ENCODE results near the gene CCDC88C. TPM values are rescaled to one million over a fixed set of nuclear protein-coding genes. Genes with fewer than 3 reads are reported as not detected.

The CCDC88C gene
- total RNA-seq, 2 experiments from 2014 or later = 206 to 209 TPM

GRCh38 chr14:91313852-91314251 lies 103.8 kb downstream of the CCDC88C start:
- Mint-ChIP-seq H3K4me1 (peaks cover 64% of the 10 kb centered on the region), H3K36me3 (peaks cover 55% of the 10 kb centered on the region), H3K4me3 (no peak overlapping the region), H3K9me3 (no peaks in the 10 kb centered on the region), H3K27ac (peak overlapping the region; percentile 76), H3K27me3 (no peaks in the 10 kb centered on the region)
- DNase-seq (no peak), ATAC-seq (ENCODE audit: low read depth) (no peak)
- POLR2A ChIA-PET = interaction anchor here (1.3 kb wide), 2 partner anchors 37 to 102 kb away, joined by 3 to 4 read pairs; no protein-coding TSS in a partner anchor

GRCh38 chr14:91313154-91313850 lies 104.3 kb downstream of the CCDC88C start:
- Mint-ChIP-seq H3K4me3 (no peak overlapping the region), H3K27ac (peak overlapping the region; percentile 76), H3K9me3 (no peaks in the 10 kb centered on the region), H3K27me3 (no peaks in the 10 kb centered on the region), H3K4me1 (peaks cover 62% of the 10 kb centered on the region), H3K36me3 (peaks cover 56% of the 10 kb centered on the region)
- no peak for DNase-seq
- ATAC-seq (ENCODE audit: low read depth) = no peak
- POLR2A ChIA-PET = interaction anchor here (0.6 to 1.3 kb wide), 4 partner anchors 16 to 104 kb away, joined by 3 to 5 read pairs (median 4); partner anchors contain the start of gene CCDC88C

- DNase-seq (no peak), ATAC-seq (ENCODE audit: low read depth) (peak; percentile 49)
- H3K27me3 Mint-ChIP-seq = no peaks in the 10 kb centered on the region
- H3K36me3 Mint-ChIP-seq = peaks cover 60% of the 10 kb centered on the region
- peak overlapping the region; percentile 93 for H3K27ac Mint-ChIP-seq
- H3K9me3 Mint-ChIP-seq = no peaks in the 10 kb centered on the region
- peak overlapping the region; percentile 66 for H3K4me3 Mint-ChIP-seq
- H3K4me1 Mint-ChIP-seq = peaks cover 44% of the 10 kb centered on the region
- POLR2A ChIA-PET = interaction anchor here (1.0 kb wide), 1 partner anchor 117 kb away, joined by 5 read pairs; no protein-coding TSS in a partner anchor
Observed at GRCh38 chr14:91311284-91311662, 106.3 kb downstream of the CCDC88C start.

GRCh38 chr14:91310606-91311283 lies 106.9 kb downstream of the CCDC88C start:
- Mint-ChIP-seq H3K27me3 (no peaks in the 10 kb centered on the region), H3K27ac (peak overlapping the region; percentile 93), H3K4me3 (peak overlapping the region; percentile 66), H3K36me3 (peaks cover 55% of the 10 kb centered on the region), H3K9me3 (no peaks in the 10 kb centered on the region), H3K4me1 (peaks cover 38% of the 10 kb centered on the region)
- ATAC-seq (ENCODE audit: low read depth) = peak; percentile 55
- POLR2A ChIA-PET = interaction anchor here (0.8 kb wide), 1 partner anchor 58 kb away, joined by 3 read pairs; no protein-coding TSS in a partner anchor
- DNase-seq = no peak

- DNase-seq (no peak), ATAC-seq (ENCODE audit: low read depth) (no peak)
- Mint-ChIP-seq H3K27ac (peak overlapping the region; percentile 84), H3K9me3 (no peaks in the 10 kb centered on the region), H3K4me1 (peaks cover 33% of the 10 kb centered on the region), H3K36me3 (peaks cover 56% of the 10 kb centered on the region), H3K4me3 (no peak overlapping the region), H3K27me3 (no peaks in the 10 kb centered on the region)
- POLR2A ChIA-PET = interaction anchor here (0.8 to 1.0 kb wide), 2 partner anchors 57 to 133 kb away, joined by 3 read pairs; no protein-coding TSS in a partner anchor
Observed at GRCh38 chr14:91309756-91310280, 107.8 kb downstream of the CCDC88C start.

GRCh38 chr14:91308337-91308736 lies 109.3 kb downstream of the CCDC88C start:
- ATAC-seq (ENCODE audit: low read depth) = no peak
- H3K9me3 Mint-ChIP-seq = no peaks in the 10 kb centered on the region
- no peak overlapping the region for H3K27ac Mint-ChIP-seq
- no peak for DNase-seq
- no peaks in the 10 kb centered on the region for H3K27me3 Mint-ChIP-seq
- H3K4me1 Mint-ChIP-seq = peaks cover 24% of the 10 kb centered on the region
- H3K4me3 Mint-ChIP-seq = no peak overlapping the region
- POLR2A ChIA-PET = no interaction called here
- peaks cover 47% of the 10 kb centered on the region for H3K36me3 Mint-ChIP-seq

- ATAC-seq (ENCODE audit: low read depth) = no peak
- Mint-ChIP-seq H3K27ac (no peak overlapping the region), H3K27me3 (no peaks in the 10 kb centered on the region), H3K4me3 (no peak overlapping the region), H3K4me1 (peaks cover 19% of the 10 kb centered on the region), H3K36me3 (peaks cover 42% of the 10 kb centered on the region), H3K9me3 (no peaks in the 10 kb centered on the region)
- POLR2A ChIA-PET = no interaction called here
- no peak for DNase-seq
Observed at GRCh38 chr14:91307652-91308051, 110.0 kb downstream of the CCDC88C start.

GRCh38 chr14:91307046-91307445 lies 110.6 kb downstream of the CCDC88C start:
- no peak for DNase-seq
- H3K9me3 Mint-ChIP-seq = no peaks in the 10 kb centered on the region
- H3K36me3 Mint-ChIP-seq = peaks cover 44% of the 10 kb centered on the region
- ATAC-seq (ENCODE audit: low read depth) = no peak
- no peak overlapping the region for H3K27ac Mint-ChIP-seq
- H3K4me3 Mint-ChIP-seq = no peak overlapping the region
- H3K4me1 Mint-ChIP-seq = peaks cover 19% of the 10 kb centered on the region
- H3K27me3 Mint-ChIP-seq = no peaks in the 10 kb centered on the region
- POLR2A ChIA-PET = no interaction called here

GRCh38 chr14:91306547-91306946 lies 111.1 kb downstream of the CCDC88C start:
- ATAC-seq (ENCODE audit: low read depth) = no peak
- Mint-ChIP-seq H3K27ac (no peak overlapping the region), H3K4me3 (no peak overlapping the region), H3K4me1 (peaks cover 17% of the 10 kb centered on the region), H3K27me3 (no peaks in the 10 kb centered on the region), H3K36me3 (peaks cover 47% of the 10 kb centered on the region), H3K9me3 (no peaks in the 10 kb centered on the region)
- no peak for DNase-seq
- POLR2A ChIA-PET = no interaction called here

- ATAC-seq (ENCODE audit: low read depth) (no peak), DNase-seq (no peak)
- Mint-ChIP-seq H3K9me3 (no peaks in the 10 kb centered on the region), H3K36me3 (peaks cover 43% of the 10 kb centered on the region), H3K4me1 (peaks cover 10% of the 10 kb centered on the region), H3K27ac (no peak overlapping the region), H3K4me3 (no peak overlapping the region), H3K27me3 (no peaks in the 10 kb centered on the region)
- POLR2A ChIA-PET = interaction anchor here (0.6 kb wide), 1 partner anchor 165 kb away, joined by 3 read pairs; no protein-coding TSS in a partner anchor
Observed at GRCh38 chr14:91305650-91306431, 111.8 kb downstream of the CCDC88C start.

- H3K27ac Mint-ChIP-seq = no peak overlapping the region
- peaks cover 45% of the 10 kb centered on the region for H3K36me3 Mint-ChIP-seq
- no peaks in the 10 kb centered on the region for H3K9me3 Mint-ChIP-seq
- H3K27me3 Mint-ChIP-seq = no peaks in the 10 kb centered on the region
- H3K4me1 Mint-ChIP-seq = peaks cover 6% of the 10 kb centered on the region
- H3K4me3 Mint-ChIP-seq = no peak overlapping the region
- DNase-seq (no peak), ATAC-seq (ENCODE audit: low read depth) (no peak)
- POLR2A ChIA-PET = no interaction called here
Observed at GRCh38 chr14:91303924-91304229, 113.7 kb downstream of the CCDC88C start.

GRCh38 chr14:91303091-91303923 lies 114.3 kb downstream of the CCDC88C start:
- Mint-ChIP-seq H3K9me3 (no peaks in the 10 kb centered on the region), H3K4me3 (no peak overlapping the region), H3K27ac (no peak overlapping the region), H3K36me3 (peaks cover 46% of the 10 kb centered on the region), H3K4me1 (peaks cover 4% of the 10 kb centered on the region), H3K27me3 (no peaks in the 10 kb centered on the region)
- ATAC-seq (ENCODE audit: low read depth) (peak; percentile 65), DNase-seq (no peak)
- POLR2A ChIA-PET = no interaction called here

Data from activated naive CD8-positive, alpha-beta T cell treated with anti-CD3 and anti-CD28 coated beads, Interleukin-2, amount 10 ng/mL, durations not matched to agents 7 days and 5 days (primary cell).